ENCODE results near the gene LCA5L.
"Not testable (repeated sequence)": the region's sequence is repeated elsewhere in the genome, so short reads cannot be mapped to it uniquely, and the experiment has no call there.

Gene LCA5L

DNA sequence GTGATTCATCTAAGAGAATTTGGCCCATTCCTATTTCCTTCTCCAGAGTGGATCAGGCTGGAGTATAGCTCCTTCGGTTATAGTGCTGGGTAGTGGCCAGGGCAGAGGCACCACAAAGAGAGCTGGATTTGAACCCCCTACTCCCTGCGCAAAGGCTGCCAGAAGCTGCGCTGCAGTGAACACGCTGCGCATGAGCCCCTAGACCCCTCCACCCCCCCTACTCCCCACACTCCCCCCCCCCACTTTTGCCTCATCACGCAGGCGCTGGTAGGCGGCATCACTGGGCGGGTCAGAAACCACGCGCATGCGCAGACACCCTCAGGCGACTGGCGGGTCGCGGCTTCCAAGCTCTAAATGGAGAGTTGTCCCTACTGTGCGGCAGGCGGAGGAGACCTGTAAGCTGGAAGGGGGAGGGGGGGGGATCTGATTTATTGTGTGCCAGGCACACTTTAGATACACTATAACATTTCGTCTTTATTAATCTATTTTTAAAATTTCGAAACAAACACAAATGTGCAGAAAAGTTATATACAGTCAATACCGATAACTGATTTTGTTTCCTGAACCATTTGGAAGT, 58.0 kb downstream of the LCA5L start:
- DNase-seq (ENCODE audit: low spot score), result peak; percentile 84

DNA sequence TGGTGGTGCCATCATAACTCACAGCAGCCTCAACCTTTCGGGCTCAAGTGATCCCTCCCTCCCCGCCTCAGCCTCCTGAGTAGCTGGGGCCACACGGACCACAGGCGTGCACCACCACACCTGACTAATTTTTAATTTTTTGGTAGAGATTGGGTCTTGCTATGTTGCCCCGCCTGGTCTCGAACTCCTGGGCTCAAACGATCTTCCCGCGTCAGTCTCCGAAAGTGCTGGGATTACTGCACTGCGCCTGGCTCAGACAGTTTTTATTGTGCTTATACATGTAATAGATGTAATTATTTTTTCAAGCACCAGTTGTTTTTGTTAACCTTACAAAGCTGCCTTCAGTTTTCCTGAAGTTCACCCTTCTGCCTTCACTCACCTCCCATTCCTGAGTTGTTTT, 58.7 kb downstream of the LCA5L start:
- DNase-seq (ENCODE audit: low spot score), result no peak

GRCh38 chr21:39386194-39386593, 59.4 kb downstream of the LCA5L start:
- no peak for DNase-seq (ENCODE audit: low spot score)

DNA sequence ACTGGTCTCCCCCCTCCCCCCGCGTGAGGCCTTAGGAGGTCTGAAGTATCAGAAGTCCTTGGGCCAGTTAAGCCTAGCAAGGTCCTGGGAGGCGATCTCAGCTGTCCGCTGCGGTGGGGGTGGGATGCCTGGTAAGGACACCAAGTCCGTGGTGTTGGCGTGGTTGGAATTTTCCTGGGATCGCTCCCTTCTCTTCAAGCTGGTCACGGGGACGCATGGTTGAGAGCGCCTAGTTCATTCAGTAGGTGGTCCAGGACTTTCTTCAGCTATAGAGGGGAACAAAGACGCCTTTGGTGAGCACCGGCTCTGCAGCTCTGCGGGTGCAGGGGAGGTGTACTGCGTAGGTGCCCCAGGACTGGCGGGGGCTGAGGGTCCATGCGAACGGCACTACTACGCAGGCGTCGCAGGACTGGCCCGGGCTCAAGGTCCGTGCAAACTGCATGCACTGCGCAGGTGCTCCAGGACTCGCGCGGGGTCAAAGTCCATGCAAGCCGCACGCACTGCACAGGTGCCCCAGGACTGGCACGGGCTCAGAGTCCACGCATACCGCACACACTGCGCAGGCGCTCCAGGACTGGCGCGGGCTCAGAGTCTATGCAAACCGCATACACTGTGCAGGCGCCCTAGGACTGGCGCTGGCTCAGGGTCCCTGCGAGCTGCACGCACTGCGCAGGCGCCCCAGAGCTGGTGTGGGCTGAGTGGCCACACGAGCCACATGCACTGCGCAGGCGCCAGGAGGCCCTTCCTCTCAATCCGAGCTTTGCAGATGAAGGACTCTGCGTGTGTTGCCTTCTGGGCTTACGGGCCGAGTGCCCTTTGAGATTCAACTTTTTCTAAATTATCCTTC, 60.1 kb downstream of the LCA5L start:
- peak; percentile 27 for DNase-seq (ENCODE audit: low spot score)

DNA sequence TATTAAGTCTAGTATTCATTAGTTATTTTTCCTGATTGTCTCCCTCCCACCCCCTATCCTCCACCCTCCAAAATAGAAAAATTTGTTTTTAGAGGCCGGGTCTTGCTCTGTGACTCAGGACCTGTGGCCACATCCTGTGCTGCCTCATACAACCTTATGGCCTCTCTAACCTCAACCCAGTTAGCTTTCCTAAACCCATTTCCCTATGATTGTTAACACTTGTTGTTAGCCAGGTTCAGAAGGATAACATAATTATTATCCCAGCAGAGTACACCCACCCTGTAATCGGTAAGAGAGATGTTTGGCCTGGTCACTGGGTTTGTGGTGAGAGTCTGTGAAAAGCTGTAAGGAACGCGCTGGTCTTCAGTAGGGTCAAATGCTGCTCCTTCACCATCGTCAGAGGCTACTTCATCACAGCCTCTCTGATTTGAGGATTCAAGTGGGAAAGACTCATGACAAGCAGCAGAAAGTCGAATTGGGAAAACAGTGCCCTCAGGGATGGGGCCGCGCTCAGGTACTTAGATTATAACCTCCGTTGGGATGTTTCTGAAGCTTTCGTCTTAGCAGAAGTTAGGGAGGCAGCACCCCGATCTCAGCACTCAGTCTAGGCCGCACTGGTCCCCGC, 60.8 kb downstream of the LCA5L start:
- no peak for DNase-seq (ENCODE audit: low spot score)

- DNase-seq (ENCODE audit: low spot score), result not testable (repeated sequence)
Observed at GRCh38 chr21:39382096-39382495, 63.5 kb downstream of the LCA5L start.

GRCh38 chr21:39381009-39381408, 64.6 kb downstream of the LCA5L start:
- no peak for DNase-seq (ENCODE audit: low spot score)

DNA sequence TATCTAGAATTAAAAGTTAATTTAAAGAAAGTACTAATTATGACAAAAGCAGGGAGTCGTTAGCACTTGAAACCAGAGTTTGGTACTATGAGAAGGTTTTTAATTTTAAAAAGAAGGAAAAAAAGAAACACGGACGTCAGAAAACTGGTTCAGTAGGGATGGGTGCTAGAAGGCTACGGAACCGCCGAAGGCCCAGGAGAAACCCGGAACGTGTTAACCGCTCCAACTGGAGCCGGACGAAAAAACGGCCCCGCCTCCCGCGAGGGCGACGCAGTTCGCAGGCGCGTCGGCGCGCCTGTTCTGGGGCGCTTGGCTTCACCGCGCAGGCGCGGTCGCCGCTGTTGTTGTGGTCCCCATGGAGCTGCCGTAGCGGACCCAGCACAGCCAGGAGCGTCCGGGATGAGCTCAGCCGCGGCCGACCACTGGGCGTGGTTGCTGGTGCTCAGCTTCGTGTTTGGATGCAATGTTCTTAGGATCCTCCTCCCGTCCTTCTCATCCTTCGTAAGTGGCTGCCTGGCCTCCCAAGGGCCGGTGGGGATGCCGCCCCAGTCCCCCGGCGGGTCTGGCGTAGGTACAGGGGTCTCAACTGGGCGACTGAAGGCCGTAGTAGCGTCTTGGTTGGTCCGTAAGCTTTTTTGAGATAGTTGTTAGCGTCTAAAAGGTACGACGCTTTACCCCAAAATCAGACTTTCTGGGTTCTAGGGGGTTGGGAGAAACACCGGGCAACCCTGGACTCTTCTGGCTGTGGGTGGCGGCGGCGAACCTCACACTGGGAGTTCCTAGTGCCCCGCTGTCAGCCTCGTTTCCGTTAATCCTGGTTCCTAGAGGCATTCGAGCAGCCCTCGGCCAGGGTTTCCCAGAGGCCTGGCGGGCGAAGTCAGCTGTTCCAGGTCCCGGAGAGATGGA, 65.3 kb downstream of the LCA5L start:
- peak; percentile 84 for DNase-seq (ENCODE audit: low spot score)

DNA sequence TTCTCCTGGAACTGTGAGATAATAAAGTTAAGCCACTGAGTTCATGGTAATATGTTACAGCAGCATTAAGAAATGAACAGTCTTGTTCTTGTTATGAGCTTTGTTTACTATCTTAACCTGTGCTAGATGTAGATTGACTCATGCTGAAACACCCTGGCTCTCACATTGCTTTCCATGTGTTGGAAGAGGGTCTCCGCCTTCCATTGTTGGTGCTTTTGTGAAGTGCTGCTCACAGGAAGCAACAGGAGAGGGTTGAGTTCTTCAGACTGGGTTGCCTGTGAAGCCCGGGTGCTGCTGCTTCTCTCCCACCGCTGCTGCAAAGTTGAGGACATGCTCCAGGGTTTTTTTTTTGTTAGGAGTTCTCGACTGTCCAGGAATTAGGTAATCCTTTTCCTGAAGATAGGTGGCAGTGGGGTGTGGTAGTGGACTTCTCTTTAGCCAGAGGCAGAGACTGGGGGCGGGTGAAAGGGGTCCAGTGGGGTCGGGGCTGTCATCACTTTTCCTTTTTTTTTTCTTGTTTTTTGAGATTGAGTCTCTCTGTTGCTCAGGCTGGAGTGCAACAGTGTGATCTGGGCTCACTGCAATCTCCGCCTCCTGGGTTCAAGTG, 68.0 kb downstream of the LCA5L start:
- no peak for DNase-seq (ENCODE audit: low spot score)

- DNase-seq (ENCODE audit: low spot score), result no peak
Observed at GRCh38 chr21:39375446-39375845, 70.1 kb downstream of the LCA5L start.

GRCh38 chr21:39374046-39374445, 71.5 kb downstream of the LCA5L start:
- no peak for DNase-seq (ENCODE audit: low spot score)

DNA sequence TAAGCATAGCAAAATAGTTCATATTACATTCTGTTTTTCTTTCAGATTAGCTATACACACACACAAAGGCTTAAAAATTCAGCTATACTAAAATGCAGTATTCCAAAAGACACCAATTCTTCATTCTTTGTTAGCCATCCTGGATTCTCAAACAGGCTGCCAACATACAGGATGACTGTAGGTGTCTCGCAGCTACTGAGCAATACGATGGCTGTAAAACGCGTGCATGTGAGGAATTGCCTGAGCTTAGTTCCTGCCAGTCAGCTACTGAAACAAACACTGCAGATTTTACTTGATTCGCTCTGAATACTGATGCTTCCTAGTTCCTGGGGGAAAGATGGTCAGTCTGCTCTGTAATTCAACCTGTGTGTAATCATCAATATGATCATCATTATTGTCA, 71.9 kb downstream of the LCA5L start:
- DNase-seq (ENCODE audit: low spot score), result no peak

GRCh38 chr21:39369896-39370288, 75.7 kb downstream of the LCA5L start:
- DNase-seq (ENCODE audit: low spot score), result not testable (repeated sequence)

DNA sequence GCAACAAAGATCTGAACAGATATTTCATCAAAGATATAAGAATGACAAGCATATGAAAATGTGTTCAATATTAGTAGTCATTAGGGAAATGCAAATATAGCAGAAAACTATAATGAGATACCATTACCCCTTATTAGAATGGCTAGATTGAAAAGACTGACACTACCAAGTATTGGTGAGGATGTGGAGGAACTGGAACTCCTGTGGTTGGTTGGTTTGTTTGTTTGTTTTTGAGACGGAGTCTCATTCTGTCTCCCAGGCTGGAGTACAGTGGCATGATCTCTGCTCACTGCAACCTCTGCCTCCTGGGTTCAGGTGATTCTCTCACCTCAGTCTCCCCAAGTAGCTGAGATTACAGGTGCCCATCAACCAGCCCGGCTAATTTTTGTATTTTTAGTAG, 77.8 kb downstream of the LCA5L start:
- no peak for DNase-seq (ENCODE audit: low spot score)

DNA sequence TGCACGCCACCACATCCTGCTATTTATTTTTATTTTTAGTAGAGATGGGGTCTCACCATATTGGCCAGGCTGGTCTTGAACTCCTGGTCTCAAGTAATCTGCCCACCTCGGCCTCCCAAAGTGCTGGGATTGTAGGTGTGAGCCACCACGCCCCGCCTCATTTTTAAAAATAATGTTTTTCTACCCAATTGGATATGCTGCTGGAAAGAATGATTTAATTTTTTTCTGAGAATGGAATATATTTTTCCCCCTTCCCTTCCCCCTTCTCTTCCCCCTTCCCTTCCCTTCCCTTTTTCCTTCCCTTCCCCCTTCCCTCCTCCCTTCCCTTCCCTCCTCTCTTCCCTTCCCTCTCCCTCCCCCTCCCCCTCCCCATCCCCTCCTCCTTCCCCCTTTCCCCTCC, 79.0 kb downstream of the LCA5L start:
- DNase-seq (ENCODE audit: low spot score), result no peak

DNA sequence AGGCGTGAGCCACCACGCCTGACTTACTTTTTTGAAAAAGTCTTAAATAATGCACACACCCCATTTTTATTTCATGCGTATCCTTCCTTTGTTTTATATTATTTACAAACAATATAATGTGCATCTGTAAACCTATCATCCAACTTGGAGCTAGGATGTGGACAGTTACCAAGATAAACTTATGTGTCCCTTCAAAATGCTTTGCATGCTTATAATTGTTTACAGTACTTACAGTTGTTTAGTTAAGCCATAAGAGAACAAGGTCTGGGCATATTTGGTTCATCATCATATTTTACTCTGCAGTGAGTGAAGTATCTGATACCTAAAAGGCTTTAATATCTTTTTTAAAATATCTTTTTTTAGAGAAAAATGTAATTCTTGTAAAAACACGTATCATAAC, 80.6 kb downstream of the LCA5L start:
- no peak for DNase-seq (ENCODE audit: low spot score)

DNA sequence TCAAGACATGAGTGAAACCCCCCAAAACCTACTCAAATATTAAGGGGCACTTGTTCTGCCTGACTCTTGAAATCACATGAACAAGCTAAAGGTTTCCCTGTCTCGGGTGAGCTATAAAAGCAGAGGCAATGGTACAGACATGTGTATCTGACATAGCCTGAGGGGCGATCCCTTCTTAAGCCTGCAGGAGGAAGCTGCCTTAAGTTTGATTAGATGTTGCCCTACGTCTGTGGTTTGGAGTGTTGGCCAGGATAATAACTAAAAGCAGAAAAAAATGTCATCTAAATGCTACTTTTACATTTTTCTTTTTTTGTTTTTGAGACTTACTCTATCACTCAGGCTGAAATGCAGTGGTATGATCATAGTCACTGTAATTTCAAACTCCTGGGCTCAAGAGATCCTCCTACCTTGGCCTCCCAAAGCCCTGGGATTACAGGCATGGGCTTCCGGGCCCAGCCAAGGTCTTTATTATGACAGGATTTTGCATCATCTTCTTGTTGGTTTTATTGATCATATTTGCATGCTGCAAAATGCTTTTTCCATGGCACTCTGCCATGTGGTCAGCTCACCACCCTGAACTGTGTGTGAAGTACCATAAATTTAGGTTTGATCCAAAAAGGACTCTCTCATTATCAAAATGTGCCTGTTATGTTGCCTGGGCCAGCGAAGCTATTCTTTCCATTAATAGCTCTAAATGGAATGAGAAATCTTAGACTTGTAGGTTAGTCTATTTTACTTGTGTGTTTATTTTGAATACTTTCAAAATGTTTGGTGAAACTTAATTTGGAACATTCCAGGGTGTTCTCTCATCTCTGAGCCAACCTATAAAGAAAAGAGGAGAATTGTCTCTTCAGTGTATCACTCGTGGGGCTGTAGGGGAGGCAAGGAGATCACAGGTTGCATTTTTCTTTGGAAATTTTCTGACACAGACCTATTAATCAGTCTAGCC, 81.7 kb downstream of the LCA5L start:
- no peak for DNase-seq (ENCODE audit: low spot score)

DNA sequence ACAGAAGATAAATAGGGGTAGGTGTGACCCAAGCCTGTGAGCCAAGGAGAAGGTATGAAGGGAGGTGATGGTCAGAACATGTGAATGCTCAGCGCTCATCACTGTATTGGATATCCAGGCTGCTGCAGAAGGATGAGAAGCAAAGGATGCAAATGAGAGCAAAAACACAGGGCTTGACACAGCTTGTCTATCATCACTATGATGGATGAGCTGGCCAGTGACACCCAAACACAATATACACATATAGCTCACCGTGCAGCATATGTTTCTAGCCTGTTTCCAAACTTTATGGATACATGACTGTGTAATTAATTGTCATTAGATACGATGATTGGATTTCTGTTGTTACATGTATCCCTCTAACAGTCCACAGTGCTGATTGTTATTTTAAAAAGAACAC, 82.8 kb downstream of the LCA5L start:
- no peak for DNase-seq (ENCODE audit: low spot score)

GRCh38 chr21:39359382-39359781, 86.2 kb downstream of the LCA5L start:
- no peak for DNase-seq (ENCODE audit: low spot score)
